Brain microvascular endothelial cell (primary cell): ENCODE data around the gene CFAP251.

Experiments
- DNase-seq: peaks from one replicate; pipeline ENCODE4 v3.0.0-alpha.2; 2020
- H3K27ac ChIP-seq: fragments of 250-450 bp; sonication (Bioruptor Pico); 2 replicates; pipeline ENCODE4 v1.5.1; 2020; ENCODE audit warnings: mild to moderate bottlenecking, moderate library complexity
- H3K27me3 ChIP-seq: fragments of 250-450 bp; sonication (Bioruptor Pico); replicated peaks from 2 replicates; pipeline ENCODE4 v1.5.1; 2020; ENCODE audit warnings: mild to moderate bottlenecking
- H3K36me3 ChIP-seq: fragments of 250-450 bp; sonication (Bioruptor Pico); replicated peaks from 2 replicates; pipeline ENCODE4 v1.5.1; 2020; ENCODE audit warnings: mild to moderate bottlenecking
- H3K4me3 ChIP-seq: 2 replicates; pipeline ENCODE4 v1.5.1; 2011; ENCODE audit warnings: low read depth, mild to moderate bottlenecking, control low read depth, low read length, moderate library complexity
- in situ Hi-C: cut with HindIII; loops from 2 replicates; pipeline ENCODE4 v1.10.0; 2017; ENCODE audit warnings: low sequenced_read_pairs, low pct_ligation_motif_present
- TF ChIP-seq, protein P1 (sequence below): IDR thresholded peaks from 2 replicates; pipeline ENCODE4 v1.5.1; 2011; ENCODE audit warnings: low read depth, mild to moderate bottlenecking, moderate library complexity, low read length, control low read depth, inconsistent platforms; ENCODE audit errors: missing control alignments

Gene CFAP251

DNA sequence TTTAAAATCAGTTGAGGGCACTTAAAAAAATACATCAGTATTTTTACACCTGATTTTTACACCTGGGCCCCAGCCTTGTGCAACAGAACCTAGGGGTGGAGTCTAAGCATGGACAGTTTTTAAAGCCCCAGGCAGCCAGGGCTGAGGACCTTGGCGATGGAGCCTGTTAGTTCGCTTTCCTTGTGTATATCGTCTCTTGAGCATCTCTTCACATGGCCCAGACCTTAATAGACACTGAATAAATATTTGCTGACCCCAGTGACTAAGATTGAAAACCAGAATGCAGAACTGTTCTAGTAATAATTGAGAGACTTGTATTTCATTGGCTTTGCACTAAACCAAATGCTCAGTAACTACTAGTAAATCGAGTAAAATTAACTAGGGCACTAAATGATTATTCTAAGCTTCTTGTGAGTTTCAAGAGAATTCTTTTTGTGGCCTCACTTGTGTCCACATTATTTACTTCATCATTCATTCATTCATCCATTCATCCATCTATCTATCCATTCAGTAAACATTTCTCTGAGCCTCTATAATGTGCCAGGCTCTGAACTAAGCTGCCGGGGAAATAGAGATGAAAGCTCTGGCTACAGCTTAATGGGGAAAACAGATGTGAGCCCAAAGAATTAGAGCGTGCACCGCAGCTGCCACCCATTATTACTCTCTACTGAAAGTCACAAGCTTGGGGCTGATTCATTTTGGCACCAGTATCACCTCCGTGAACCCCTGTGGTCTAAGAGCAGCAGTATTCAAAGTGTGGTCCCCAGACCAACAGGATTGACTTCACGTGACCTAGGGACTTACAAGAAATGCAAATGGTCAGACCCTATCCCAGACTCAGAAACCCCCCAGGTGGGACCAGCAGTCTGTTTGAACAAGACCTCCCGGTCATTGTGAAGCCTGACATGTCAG lies 72.6 kb downstream of the CFAP251 start:
- TF ChIP-seq, protein P1, sequence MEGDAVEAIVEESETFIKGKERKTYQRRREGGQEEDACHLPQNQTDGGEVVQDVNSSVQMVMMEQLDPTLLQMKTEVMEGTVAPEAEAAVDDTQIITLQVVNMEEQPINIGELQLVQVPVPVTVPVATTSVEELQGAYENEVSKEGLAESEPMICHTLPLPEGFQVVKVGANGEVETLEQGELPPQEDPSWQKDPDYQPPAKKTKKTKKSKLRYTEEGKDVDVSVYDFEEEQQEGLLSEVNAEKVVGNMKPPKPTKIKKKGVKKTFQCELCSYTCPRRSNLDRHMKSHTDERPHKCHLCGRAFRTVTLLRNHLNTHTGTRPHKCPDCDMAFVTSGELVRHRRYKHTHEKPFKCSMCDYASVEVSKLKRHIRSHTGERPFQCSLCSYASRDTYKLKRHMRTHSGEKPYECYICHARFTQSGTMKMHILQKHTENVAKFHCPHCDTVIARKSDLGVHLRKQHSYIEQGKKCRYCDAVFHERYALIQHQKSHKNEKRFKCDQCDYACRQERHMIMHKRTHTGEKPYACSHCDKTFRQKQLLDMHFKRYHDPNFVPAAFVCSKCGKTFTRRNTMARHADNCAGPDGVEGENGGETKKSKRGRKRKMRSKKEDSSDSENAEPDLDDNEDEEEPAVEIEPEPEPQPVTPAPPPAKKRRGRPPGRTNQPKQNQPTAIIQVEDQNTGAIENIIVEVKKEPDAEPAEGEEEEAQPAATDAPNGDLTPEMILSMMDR: no peak
- Histone ChIP-seq H3K4me3 (no peak overlapping the region), H3K27me3 (no peaks in the 10 kb centered on the region), H3K36me3 (no peaks in the 10 kb centered on the region), H3K27ac (peak overlapping the region; percentile 76)
- in situ Hi-C loops: no loop called here
- no peak for DNase-seq

DNA sequence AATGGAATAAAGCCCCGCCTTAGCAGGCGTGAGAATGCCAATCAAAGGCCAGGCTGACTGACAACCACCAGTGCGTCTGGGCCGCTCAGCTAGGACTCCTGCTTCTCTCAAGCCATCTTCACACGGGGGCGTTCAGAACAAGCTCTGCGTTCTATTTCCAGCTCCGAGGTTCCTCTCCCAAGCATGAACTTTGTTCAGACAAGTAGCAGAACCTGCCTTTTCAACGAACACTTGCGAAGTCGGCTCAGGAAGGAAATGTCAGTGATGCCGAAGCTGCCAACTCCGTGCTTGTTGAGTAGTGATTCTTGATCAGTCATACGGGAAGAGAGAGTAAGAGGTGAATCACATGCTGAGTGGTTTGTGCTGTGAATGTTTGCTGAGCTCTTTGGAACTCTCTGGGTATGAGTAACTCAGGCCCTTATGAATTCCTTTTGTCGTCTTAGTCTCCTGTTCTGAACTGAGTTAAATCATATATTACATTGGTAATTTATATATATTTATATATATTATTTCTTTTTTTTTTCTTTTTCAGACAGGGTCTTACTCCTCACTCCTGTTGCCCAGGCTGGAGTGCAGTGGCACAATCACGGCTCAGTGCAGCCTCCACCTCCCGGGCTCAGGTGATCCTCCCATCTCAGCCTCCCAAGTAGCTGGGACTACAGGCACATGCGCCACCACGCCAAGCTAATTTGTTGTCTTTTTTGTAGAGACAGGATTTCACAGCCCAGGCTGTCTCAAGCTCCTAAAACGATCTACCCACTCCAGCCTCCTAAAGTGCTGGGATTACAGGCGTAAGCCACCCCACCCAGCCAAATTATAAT lies 73.9 kb downstream of the CFAP251 start:
- in situ Hi-C loops: no loop called here
- Histone ChIP-seq H3K27me3 (no peaks in the 10 kb centered on the region), H3K27ac (peak overlapping the region; percentile 76), H3K36me3 (no peaks in the 10 kb centered on the region), H3K4me3 (no peak overlapping the region)
- peak; percentile 95 for DNase-seq
- TF ChIP-seq, protein P1: no peak

DNA sequence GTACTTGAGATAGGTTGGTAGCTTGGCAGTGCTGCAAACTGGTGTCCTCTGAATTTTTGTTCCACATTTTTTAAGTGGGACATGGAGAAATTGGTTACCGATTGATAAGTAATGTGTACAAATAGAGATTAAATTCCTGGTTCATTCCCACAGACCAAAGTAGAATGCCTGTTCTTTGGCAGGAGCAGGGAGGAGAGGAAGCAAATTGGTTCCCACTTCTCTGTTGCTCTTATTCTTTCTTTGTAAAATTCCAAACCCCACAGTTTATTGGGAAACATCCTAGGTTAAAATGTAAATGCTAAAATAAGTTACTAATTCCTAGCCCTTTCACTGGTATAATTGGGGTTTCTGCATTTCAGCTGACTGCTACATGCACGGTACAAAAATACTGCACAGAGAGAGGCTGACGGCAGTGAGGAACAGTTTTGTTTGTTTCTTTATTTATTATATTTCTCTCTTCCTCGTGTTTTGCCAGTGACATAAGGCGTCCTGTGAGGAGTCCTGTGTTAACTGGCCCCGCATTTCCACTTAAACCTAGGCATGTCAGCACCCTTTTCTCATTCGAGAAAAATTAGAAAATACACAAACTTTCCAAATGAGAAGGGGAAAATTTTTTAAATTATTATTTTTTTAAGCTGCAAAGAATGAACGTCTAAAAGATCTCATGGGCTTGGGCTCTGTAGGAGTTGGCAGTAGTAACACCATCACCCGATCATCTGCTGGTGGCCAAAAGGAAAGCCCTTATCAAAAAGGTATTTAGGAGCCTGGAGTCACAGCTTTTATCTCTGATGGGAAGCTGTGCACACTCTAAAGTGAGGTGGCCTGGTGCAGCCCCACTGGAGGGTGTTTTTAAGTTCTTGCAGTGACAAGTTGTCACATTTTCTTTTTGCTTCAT lies 77.9 kb downstream of the CFAP251 start:
- in situ Hi-C loops: no loop called here
- Histone ChIP-seq H3K27me3 (no peaks in the 10 kb centered on the region), H3K27ac (no peak overlapping the region), H3K4me3 (no peak overlapping the region), H3K36me3 (no peaks in the 10 kb centered on the region)
- TF ChIP-seq, protein P1: no peak
- DNase-seq: no peak

DNA sequence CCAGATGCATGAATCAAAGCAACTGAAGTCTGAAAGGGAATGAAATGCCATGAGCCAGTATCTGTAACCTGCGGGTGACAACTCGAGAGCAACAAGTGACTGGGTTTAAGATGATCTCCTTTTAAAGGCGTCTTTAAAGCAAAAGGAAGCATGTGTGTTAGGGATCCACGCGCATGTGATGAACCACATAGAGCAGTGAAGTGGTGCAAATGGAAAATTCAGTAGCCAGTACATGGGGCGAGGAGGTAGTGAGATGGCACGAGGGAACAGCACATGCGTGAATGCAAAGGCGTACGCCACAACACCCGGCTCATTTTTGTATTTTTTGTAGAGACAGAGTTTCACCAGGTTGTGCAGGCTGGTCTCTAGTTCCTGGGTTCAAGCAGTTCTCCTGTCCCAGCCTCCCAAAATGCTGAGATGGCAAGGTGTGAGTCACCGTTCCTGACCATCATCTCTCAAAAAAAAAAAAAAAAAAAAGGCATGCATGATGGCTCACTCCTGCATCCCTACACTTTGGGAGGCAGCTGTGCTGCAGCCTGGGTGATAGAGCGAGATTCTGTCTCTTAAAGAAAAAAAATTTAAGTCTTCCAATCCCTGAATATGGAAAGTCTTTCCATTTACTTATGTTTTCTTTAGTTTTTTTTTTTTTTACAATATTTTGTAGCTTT lies 78.7 kb downstream of the CFAP251 start:
- DNase-seq: no peak
- H3K36me3 ChIP-seq: no peaks in the 10 kb centered on the region
- no peak overlapping the region for H3K27ac ChIP-seq
- H3K4me3 ChIP-seq: no peak overlapping the region
- in situ Hi-C loops: no loop called here
- TF ChIP-seq, protein P1: no peak
- no peaks in the 10 kb centered on the region for H3K27me3 ChIP-seq
